ENCODE results near the gene LTB4R2. TPM values are rescaled to one million over a fixed set of nuclear protein-coding genes. Genes with fewer than 3 reads are reported as not detected.

Gene LTB4R2, protein sequence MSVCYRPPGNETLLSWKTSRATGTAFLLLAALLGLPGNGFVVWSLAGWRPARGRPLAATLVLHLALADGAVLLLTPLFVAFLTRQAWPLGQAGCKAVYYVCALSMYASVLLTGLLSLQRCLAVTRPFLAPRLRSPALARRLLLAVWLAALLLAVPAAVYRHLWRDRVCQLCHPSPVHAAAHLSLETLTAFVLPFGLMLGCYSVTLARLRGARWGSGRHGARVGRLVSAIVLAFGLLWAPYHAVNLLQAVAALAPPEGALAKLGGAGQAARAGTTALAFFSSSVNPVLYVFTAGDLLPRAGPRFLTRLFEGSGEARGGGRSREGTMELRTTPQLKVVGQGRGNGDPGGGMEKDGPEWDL
- polyA plus RNA-seq, result 1 to 10 TPM; 2.1 to 4.9 (median 3.9) TPM

DNA sequence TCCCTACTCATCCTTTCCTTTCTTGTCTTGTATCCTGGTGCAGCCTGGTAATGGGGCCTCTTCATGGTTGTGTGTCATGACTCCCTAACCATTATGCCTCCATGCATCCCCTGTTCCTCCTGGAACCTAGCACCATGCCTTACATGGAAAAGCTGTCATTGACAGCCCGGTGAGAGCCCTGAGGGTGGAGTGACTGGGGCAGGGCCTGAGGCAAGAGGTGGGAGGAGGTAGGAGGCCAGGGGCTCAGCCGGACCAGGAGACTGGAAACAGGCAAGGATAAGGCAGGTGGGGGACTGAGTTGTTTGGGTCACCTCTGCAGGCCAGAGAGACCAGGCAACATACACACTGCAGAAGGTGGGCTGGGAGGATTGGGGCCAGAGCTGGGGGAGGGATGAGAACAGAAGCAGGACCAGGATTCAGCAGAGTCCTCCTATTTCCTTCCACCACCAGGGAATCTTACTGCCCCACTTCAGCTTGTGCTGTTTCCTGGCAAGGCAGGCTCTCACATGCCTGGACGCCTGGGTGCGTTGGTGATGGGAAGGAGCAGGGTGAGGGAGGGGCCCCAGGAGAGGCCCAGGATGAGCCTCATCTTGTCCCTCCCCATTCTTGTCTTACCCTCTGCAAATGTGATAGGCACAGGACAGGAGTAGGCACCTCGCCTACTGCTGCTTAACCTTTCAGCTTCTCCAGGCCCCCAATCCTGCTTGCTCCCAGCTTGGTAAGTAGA is at the start of gene LTB4R2:
LTB4R2 (plus strand) TSS at position 603 of the 727 bp plus-strand sequence. CDS start 525 bp downstream, outside the sequence.
- DNase-seq, result no peak
- H3K36me3 Mint-ChIP-seq, result peaks cover 18 to 37% (median 27%) of the 10 kb centered on the region in 3 donors
- H3K27me3 Mint-ChIP-seq (ENCODE audit: low read depth in 3 of 3), result peaks cover 8 to 17% (median 10%) of the 10 kb centered on the region in 3 donors
- H3K4me3 Mint-ChIP-seq, result peak within 1 kb of the TSS; percentile 79 to 95 (median 84)
- H3K9me3 Mint-ChIP-seq, result no peaks in the 10 kb centered on the region
- H3K27ac Mint-ChIP-seq, result peak within 1 kb of the TSS; percentile 91 to 98 (median 96)
- peaks cover 65 to 70% of the 10 kb centered on the region in 2 donors for H3K4me1 Mint-ChIP-seq

DNA sequence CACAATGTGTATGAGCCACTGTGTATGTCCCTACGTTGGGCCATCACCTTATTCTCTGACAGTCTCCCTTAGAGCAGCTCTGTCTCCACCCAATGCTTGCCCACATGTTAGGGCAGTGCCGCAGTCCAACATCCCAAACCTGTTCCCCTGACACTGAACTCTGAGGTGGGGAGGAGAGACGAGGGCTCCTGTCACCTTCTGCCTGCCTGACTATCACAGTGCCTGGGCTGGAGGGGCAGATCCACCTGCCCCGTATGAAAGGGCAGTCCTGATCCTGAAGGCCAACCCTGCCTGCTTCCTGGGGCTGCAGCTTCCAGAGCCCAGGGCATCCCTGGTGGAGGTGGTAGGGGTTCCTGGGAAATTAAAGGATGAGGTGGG is 49.2 kb upstream of the LTB4R2 start:
- H3K27me3 Mint-ChIP-seq (ENCODE audit: low read depth in 3 of 3), result peaks cover 0 to 3% (median 0%) of the 10 kb centered on the region in 3 donors
- H3K4me3 Mint-ChIP-seq, result no peak overlapping the region
- H3K4me1 Mint-ChIP-seq, result no peaks in the 10 kb centered on the region
- H3K36me3 Mint-ChIP-seq, result peaks cover 0 to 17% (median 6%) of the 10 kb centered on the region in 3 donors
- no peaks in the 10 kb centered on the region for H3K9me3 Mint-ChIP-seq
- no peak for DNase-seq
- H3K27ac Mint-ChIP-seq, result peak overlapping the region in 1 of 6 donors; percentile 34

DNA sequence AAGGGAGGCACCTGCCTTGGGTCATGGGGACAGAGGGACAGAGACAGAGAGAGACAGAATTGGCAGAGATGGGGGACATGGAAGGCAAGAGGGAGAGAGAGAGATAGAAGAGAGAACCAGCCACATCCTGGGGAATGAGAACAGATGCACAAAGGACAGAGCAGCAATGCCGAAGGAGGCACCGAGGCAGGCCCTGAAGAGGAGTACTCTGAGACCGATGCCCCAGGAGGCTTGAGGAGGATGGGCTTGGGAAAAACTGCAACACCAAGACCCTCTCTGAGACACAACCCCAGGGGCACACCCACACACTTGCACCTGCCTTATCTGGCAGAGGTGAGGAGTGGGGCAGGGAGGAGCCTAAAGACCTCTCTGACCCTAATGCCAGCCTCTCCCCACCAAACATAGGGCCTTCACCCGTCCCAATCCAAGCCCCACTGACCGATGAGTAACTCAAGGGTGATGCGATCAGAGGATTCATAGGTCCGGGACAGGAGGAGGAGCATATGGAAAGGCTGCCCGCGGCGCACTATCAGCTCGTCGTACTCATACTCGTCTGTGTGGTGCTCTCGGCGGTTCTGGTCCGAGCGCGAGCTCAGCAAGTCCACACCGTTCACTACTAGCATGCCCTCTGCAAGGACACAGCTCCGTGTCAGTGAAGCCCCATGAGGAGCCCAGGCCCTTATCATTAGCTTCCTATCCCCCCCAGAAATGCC is 48.5 kb upstream of the LTB4R2 start:
- Mint-ChIP-seq H3K4me3 (no peak overlapping the region), H3K4me1 (no peaks in the 10 kb centered on the region), H3K27me3 (ENCODE audit: low read depth in 3 of 3) (peaks cover 0 to 3% (median 0%) of the 10 kb centered on the region in 3 donors), H3K27ac (peak overlapping the region in 1 of 6 donors; percentile 34), H3K36me3 (peaks cover 5 to 19% (median 6%) of the 10 kb centered on the region in 3 donors), H3K9me3 (no peaks in the 10 kb centered on the region)
- no peak for DNase-seq

GRCh38 chr14:24261969-24262327 is 48.0 kb upstream of the LTB4R2 start:
- H3K27me3 Mint-ChIP-seq (ENCODE audit: low read depth in 3 of 3), result peaks cover 0 to 3% (median 0%) of the 10 kb centered on the region in 3 donors
- H3K9me3 Mint-ChIP-seq, result no peaks in the 10 kb centered on the region
- DNase-seq, result no peak
- no peak overlapping the region for H3K4me3 Mint-ChIP-seq
- no peak overlapping the region for H3K27ac Mint-ChIP-seq
- peaks cover 0 to under 1% of the 10 kb centered on the region in 2 donors for H3K4me1 Mint-ChIP-seq
- H3K36me3 Mint-ChIP-seq, result peaks cover 6 to 22% (median 12%) of the 10 kb centered on the region in 3 donors

DNA sequence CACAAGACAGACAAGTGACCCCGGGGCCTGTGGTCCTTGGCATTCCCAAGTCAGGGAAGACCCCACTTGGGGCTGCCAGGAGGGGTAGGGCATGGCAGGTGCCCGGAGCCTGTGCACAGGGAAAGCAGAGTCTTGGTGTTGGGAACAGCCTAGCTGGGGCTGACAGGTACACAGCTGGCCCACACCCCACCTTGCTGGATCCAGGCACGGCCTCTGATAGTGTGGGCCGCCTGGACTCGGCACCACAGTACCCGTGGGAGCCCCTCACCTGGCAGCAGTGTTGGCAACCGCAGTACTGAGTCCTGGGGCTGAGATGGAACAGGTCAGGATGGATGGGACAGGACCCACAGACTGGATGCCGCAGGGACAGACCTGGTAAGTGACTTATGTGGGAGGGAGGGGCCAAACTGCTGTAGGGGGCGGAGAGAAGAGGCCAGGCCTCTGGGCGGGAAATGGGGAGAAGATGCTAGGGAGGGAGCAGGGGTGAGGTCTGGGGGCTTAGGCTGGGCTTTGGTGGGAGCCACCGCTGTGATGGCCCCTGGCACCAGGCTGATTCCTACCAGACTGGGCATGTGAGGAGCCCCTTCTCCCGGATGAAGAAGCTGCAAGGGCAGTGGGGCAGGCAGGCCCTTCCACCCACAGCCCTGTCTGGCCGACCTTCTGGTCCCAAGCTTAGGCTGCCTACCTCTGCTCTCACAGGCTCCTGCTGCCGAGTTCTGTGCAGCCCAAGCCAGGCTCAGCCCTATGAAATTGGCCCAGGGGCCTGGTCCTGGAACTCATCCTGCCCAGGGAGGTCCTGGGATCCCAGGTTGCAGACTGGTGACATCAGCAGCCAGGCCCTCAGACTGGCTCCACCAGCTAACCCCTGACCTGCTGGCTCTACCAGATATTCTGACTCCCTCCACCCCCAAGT is 46.9 kb upstream of the LTB4R2 start, which contains the start of gene TGM1:
TGM1 (minus strand) TSS at position 357 of the 913 bp plus-strand sequence. CDS start 825 bp downstream, outside the sequence.
- H3K9me3 Mint-ChIP-seq, result no peaks in the 10 kb centered on the region
- no peak for DNase-seq
- H3K4me1 Mint-ChIP-seq, result peaks cover 0 to 3% of the 10 kb centered on the region in 2 donors
- H3K27ac Mint-ChIP-seq, result peak within 1 kb of the TSS in 1 of 6 donors; percentile 17
- H3K27me3 Mint-ChIP-seq (ENCODE audit: low read depth in 3 of 3), result peaks cover 0 to 3% (median 1%) of the 10 kb centered on the region in 3 donors
- H3K36me3 Mint-ChIP-seq, result peaks cover 11 to 27% (median 17%) of the 10 kb centered on the region in 3 donors
- H3K4me3 Mint-ChIP-seq, result no peak within 1 kb of the TSS

GRCh38 chr14:24263848-24264247 is 46.1 kb upstream of the LTB4R2 start:
- no peak for DNase-seq
- peaks cover 0 to 3% (median 1%) of the 10 kb centered on the region in 3 donors for H3K27me3 Mint-ChIP-seq (ENCODE audit: low read depth in 3 of 3)
- no peak overlapping the region for H3K4me3 Mint-ChIP-seq
- H3K27ac Mint-ChIP-seq, result peak overlapping the region in 1 of 6 donors; percentile 17
- H3K9me3 Mint-ChIP-seq, result no peaks in the 10 kb centered on the region
- peaks cover 11 to 28% (median 17%) of the 10 kb centered on the region in 3 donors for H3K36me3 Mint-ChIP-seq
- peaks cover 0 to 3% of the 10 kb centered on the region in 2 donors for H3K4me1 Mint-ChIP-seq

DNA sequence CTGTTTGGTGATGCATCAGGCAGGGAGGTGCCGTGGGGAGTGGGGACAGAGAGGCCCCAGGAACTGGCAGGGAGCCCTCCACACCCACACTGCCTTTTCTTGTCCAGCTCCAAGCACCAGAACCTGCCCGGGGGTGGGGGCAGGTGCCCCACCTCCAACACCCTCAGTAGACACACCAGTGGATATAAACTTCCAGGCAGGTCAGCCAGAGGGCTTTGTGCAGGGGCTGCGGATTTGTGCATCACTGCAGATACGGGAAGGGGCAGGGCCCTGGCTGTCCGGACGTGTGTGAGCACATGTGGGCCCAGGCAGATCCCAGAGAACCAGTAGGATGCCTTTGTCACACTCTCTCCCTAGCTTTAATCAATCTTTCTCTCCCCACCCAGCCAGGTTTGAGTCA is 45.6 kb upstream of the LTB4R2 start:
- no peak overlapping the region for H3K4me3 Mint-ChIP-seq
- H3K27ac Mint-ChIP-seq, result no peak overlapping the region
- H3K27me3 Mint-ChIP-seq (ENCODE audit: low read depth in 3 of 3), result peaks cover 0 to 3% (median 1%) of the 10 kb centered on the region in 3 donors
- no peak for DNase-seq
- H3K9me3 Mint-ChIP-seq, result no peaks in the 10 kb centered on the region
- H3K36me3 Mint-ChIP-seq, result peaks cover 11 to 31% (median 17%) of the 10 kb centered on the region in 3 donors
- H3K4me1 Mint-ChIP-seq, result peaks cover 0 to 3% of the 10 kb centered on the region in 2 donors

DNA sequence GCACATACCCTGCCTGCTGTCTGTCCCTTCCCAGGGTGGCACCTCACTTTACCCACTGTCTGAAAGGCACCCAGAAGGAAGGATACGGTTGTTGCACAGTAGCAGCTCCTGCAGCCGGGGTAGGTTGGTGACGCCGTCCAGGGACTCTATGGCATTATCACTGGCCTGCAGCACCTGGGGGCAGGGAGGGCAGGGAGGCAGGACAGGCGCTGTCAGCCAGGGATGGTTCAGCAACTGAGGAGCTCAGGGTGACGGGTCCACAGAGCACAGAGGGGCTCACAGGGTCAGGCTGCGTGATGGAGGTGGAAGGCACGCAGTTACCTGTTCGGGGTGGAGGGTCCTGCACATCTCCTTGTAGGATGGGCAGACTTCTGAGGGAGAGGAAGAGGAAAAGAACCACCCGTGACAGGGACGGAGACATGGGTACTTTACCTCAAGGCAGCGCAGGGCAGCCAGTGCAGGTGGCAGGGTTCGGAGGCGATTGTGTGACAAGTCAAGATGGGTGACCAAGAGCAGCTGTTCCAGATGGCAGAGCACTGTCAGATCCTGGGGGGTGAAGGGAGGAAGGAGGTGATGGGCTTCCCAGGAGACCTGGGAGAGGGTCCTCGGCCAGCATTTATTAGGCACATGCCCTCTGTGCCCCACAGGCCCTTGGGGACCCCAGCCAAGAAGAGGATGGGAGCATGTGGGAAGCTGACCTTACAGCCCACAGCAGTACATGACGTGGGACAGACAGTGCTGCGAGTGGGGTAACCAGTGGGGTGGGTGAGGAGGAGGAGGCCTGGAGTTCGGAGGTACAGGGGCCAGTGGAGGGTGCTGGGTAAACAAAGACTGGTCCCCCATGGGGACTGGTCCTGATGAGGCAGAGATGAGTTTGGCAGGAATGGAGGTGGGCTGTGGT is 43.3 kb upstream of the LTB4R2 start:
- Mint-ChIP-seq H3K9me3 (no peaks in the 10 kb centered on the region), H3K27me3 (ENCODE audit: low read depth in 3 of 3) (peaks cover 6% of the 10 kb centered on the region in 3 donors), H3K4me3 (no peak overlapping the region), H3K27ac (peak overlapping the region in 4 of 6 donors; percentile 29 to 74 (median 58)), H3K36me3 (peaks cover 11 to 26% (median 17%) of the 10 kb centered on the region in 3 donors), H3K4me1 (peaks cover 11 to 15% of the 10 kb centered on the region in 2 donors)
- DNase-seq, result no peak

GRCh38 chr14:24267516-24267915 is 42.4 kb upstream of the LTB4R2 start:
- DNase-seq, result no peak
- Mint-ChIP-seq H3K27ac (peak overlapping the region in 2 of 6 donors; percentile 65 to 74), H3K4me3 (no peak overlapping the region), H3K27me3 (ENCODE audit: low read depth in 3 of 3) (peaks cover 9 to 13% (median 12%) of the 10 kb centered on the region in 3 donors), H3K9me3 (no peaks in the 10 kb centered on the region), H3K4me1 (peaks cover 20 to 24% of the 10 kb centered on the region in 2 donors), H3K36me3 (peaks cover 11 to 24% (median 17%) of the 10 kb centered on the region in 3 donors)

- peaks cover 27 to 29% of the 10 kb centered on the region in 2 donors for H3K4me1 Mint-ChIP-seq
- H3K27me3 Mint-ChIP-seq (ENCODE audit: low read depth in 3 of 3), result peaks cover 9 to 13% (median 12%) of the 10 kb centered on the region in 3 donors
- H3K9me3 Mint-ChIP-seq, result no peaks in the 10 kb centered on the region
- H3K27ac Mint-ChIP-seq, result no peak overlapping the region
- H3K4me3 Mint-ChIP-seq, result no peak overlapping the region
- H3K36me3 Mint-ChIP-seq, result peaks cover 11 to 22% (median 17%) of the 10 kb centered on the region in 3 donors
- DNase-seq, result no peak
These were observed 41.7 kb upstream of the LTB4R2 start for GRCh38 chr14:24268225-24268624.

GRCh38 chr14:24269368-24269767 is 40.6 kb upstream of the LTB4R2 start:
- Mint-ChIP-seq H3K27me3 (ENCODE audit: low read depth in 3 of 3) (peaks cover 12 to 13% (median 12%) of the 10 kb centered on the region in 3 donors), H3K27ac (peak overlapping the region in 4 of 6 donors; percentile 22 to 79 (median 67)), H3K4me3 (peak overlapping the region in 1 of 5 donors; percentile 40), H3K4me1 (peaks cover 32 to 34% of the 10 kb centered on the region in 2 donors), H3K9me3 (no peaks in the 10 kb centered on the region), H3K36me3 (peaks cover 11 to 22% (median 17%) of the 10 kb centered on the region in 3 donors)
- DNase-seq, result no peak

Data from immature natural killer cell (primary cell).